ENCODE results near the gene CDH22. TPM values are rescaled to one million over a fixed set of nuclear protein-coding genes. Genes with fewer than 3 reads are reported as not detected.

Gene CDH22
- total RNA-seq, 2 donors from 2014 or later: not detected

- Mint-ChIP-seq H3K4me3 (no peak overlapping the region), H3K9me3 (no peaks in the 10 kb centered on the region), H3K4me1 (ENCODE audit: low read depth in 2 of 2) (no peaks in the 10 kb centered on the region), H3K27me3 (peaks cover 15 to 31% of the 10 kb centered on the region in 2 donors), H3K27ac (no peak overlapping the region), H3K36me3 (no peaks in the 10 kb centered on the region)
- DNase-seq (ENCODE audit: low spot score) (no peak), ATAC-seq (no peak)
Measured at GRCh38 chr20:46237736-46238135, 70.6 kb downstream of the CDH22 start.

- no peaks in the 10 kb centered on the region for H3K36me3 Mint-ChIP-seq
- DNase-seq (ENCODE audit: low spot score): no peak
- no peaks in the 10 kb centered on the region for H3K9me3 Mint-ChIP-seq
- peaks cover 17 to 36% of the 10 kb centered on the region in 2 donors for H3K27me3 Mint-ChIP-seq
- H3K4me1 Mint-ChIP-seq (ENCODE audit: low read depth in 2 of 2): no peaks in the 10 kb centered on the region
- H3K27ac Mint-ChIP-seq: no peak overlapping the region
- ATAC-seq: no peak
- H3K4me3 Mint-ChIP-seq: no peak overlapping the region
Measured at GRCh38 chr20:46237227-46237626, 71.1 kb downstream of the CDH22 start.

DNA sequence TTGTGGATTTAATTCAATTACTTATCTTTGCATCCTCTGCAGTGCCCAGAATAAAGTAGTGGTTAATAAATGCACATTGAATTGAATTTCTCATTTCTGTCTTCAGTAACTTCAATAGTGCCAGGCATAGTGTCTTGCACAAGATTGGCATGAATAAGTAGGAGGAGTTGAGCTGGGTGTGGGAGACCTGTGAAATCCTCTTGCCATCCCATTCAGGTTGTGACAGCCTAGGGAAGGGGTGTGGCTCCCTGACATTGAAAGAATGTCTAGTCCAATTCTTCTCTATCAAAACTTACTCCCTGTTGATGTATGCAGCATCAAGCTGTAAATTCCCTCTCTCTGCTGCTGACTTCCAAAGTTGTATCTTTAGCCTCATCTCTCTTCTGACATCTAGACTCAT lies 73.2 kb downstream of the CDH22 start:
- Mint-ChIP-seq H3K4me1 (ENCODE audit: low read depth in 2 of 2) (no peaks in the 10 kb centered on the region), H3K27me3 (peaks cover 24 to 39% of the 10 kb centered on the region in 2 donors), H3K36me3 (no peaks in the 10 kb centered on the region), H3K4me3 (no peak overlapping the region), H3K9me3 (no peaks in the 10 kb centered on the region), H3K27ac (no peak overlapping the region)
- ATAC-seq (no peak), DNase-seq (ENCODE audit: low spot score) (no peak)

GRCh38 chr20:46233701-46234100 lies 74.6 kb downstream of the CDH22 start:
- Mint-ChIP-seq H3K27me3 (peaks cover 27 to 39% of the 10 kb centered on the region in 2 donors), H3K4me3 (no peak overlapping the region), H3K9me3 (no peaks in the 10 kb centered on the region), H3K36me3 (no peaks in the 10 kb centered on the region), H3K27ac (no peak overlapping the region), H3K4me1 (ENCODE audit: low read depth in 2 of 2) (no peaks in the 10 kb centered on the region)
- DNase-seq (ENCODE audit: low spot score) (no peak), ATAC-seq (no peak)

GRCh38 chr20:46232539-46232938 lies 75.8 kb downstream of the CDH22 start:
- Mint-ChIP-seq H3K27ac (no peak overlapping the region), H3K9me3 (no peaks in the 10 kb centered on the region), H3K27me3 (peaks cover 23 to 39% of the 10 kb centered on the region in 2 donors), H3K4me1 (ENCODE audit: low read depth in 2 of 2) (no peaks in the 10 kb centered on the region), H3K4me3 (no peak overlapping the region), H3K36me3 (no peaks in the 10 kb centered on the region)
- ATAC-seq: no peak
- DNase-seq (ENCODE audit: low spot score): no peak

GRCh38 chr20:46230801-46231282 lies 77.5 kb downstream of the CDH22 start:
- Mint-ChIP-seq H3K4me3 (no peak overlapping the region), H3K27me3 (peaks cover 30 to 49% of the 10 kb centered on the region in 2 donors), H3K9me3 (no peaks in the 10 kb centered on the region), H3K27ac (no peak overlapping the region), H3K36me3 (no peaks in the 10 kb centered on the region), H3K4me1 (ENCODE audit: low read depth in 2 of 2) (peaks cover 0 to 8% of the 10 kb centered on the region in 2 donors)
- DNase-seq (ENCODE audit: low spot score): no peak
- no peak for ATAC-seq

- ATAC-seq (no peak), DNase-seq (ENCODE audit: low spot score) (no peak)
- Mint-ChIP-seq H3K36me3 (no peaks in the 10 kb centered on the region), H3K4me1 (ENCODE audit: low read depth in 2 of 2) (peaks cover 0 to 8% of the 10 kb centered on the region in 2 donors), H3K27me3 (peaks cover 27 to 49% of the 10 kb centered on the region in 2 donors), H3K9me3 (no peaks in the 10 kb centered on the region), H3K27ac (no peak overlapping the region), H3K4me3 (no peak overlapping the region)
Measured at GRCh38 chr20:46230106-46230491, 78.2 kb downstream of the CDH22 start.

DNA sequence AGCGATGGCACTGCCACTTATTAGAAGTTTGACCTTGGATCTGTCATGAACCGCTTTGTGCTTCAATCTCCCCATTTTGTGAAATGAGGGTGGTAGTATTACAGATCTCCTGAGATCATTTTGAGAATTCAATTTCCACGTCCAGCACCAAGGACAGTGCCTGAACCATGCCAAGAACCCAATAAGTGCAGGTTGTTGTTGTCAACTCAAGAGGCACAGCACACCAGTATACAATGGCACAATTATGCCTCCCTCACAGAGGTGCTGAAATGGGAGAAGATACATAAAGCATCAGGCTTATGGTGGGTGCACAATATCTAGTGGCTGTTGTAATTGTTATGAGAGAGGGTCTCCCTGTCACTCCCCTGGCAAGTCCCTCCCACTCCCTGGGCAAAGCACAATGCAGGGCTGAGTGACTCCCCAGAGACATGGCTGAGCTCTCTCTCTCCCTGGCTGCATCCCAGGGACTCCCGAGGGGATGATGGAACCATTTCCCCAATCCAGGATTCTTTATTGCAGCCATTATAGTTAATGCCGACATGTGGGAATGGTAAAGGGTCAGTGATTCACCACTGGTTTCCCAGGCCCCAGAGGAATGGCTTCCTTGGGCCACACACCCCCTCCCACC lies 78.7 kb downstream of the CDH22 start:
- peaks cover 32 to 52% of the 10 kb centered on the region in 2 donors for H3K27me3 Mint-ChIP-seq
- no peak for ATAC-seq
- no peak overlapping the region for H3K27ac Mint-ChIP-seq
- peaks cover 0 to 8% of the 10 kb centered on the region in 2 donors for H3K4me1 Mint-ChIP-seq (ENCODE audit: low read depth in 2 of 2)
- no peak for DNase-seq (ENCODE audit: low spot score)
- H3K9me3 Mint-ChIP-seq: no peaks in the 10 kb centered on the region
- no peak overlapping the region for H3K4me3 Mint-ChIP-seq
- no peaks in the 10 kb centered on the region for H3K36me3 Mint-ChIP-seq

DNA sequence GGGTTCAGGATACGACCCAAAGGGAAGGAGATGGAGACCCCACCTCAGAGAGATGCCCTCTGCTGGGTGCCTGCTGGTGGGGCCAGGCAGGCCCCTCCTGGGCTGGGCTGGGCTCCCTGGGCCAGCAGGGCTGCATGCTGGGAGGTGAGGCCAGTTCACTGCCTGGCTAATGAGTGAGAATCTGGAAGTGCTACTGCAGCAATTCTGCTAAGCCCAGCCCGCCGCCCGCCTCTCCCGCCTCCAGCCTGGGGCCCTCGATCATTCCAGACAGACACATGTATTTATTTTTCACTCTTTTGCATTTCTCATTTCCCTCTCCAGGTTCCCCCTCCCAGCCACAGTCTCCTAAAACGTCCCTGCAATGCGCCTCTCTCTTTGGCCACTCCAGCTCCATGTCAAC lies 79.6 kb downstream of the CDH22 start:
- H3K36me3 Mint-ChIP-seq: no peaks in the 10 kb centered on the region
- no peak overlapping the region for H3K27ac Mint-ChIP-seq
- no peak for ATAC-seq
- no peaks in the 10 kb centered on the region for H3K9me3 Mint-ChIP-seq
- no peak for DNase-seq (ENCODE audit: low spot score)
- no peak overlapping the region for H3K4me3 Mint-ChIP-seq
- peaks cover 0 to 8% of the 10 kb centered on the region in 2 donors for H3K4me1 Mint-ChIP-seq (ENCODE audit: low read depth in 2 of 2)
- H3K27me3 Mint-ChIP-seq: peaks cover 38 to 51% of the 10 kb centered on the region in 2 donors

GRCh38 chr20:46227272-46227767 lies 81.0 kb downstream of the CDH22 start:
- ATAC-seq: no peak
- Mint-ChIP-seq H3K9me3 (no peaks in the 10 kb centered on the region), H3K27me3 (peaks cover 38 to 39% of the 10 kb centered on the region in 2 donors)

GRCh38 chr20:46226602-46227001 lies 81.7 kb downstream of the CDH22 start:
- no peaks in the 10 kb centered on the region for H3K36me3 Mint-ChIP-seq
- H3K4me3 Mint-ChIP-seq: no peak overlapping the region
- H3K4me1 Mint-ChIP-seq (ENCODE audit: low read depth in 2 of 2): peaks cover 0 to 8% of the 10 kb centered on the region in 2 donors
- H3K27ac Mint-ChIP-seq: no peak overlapping the region
- H3K27me3 Mint-ChIP-seq: peaks cover 34 to 35% of the 10 kb centered on the region in 2 donors
- no peaks in the 10 kb centered on the region for H3K9me3 Mint-ChIP-seq
- DNase-seq (ENCODE audit: low spot score) (no peak), ATAC-seq (peak in 1 of 2 donors; percentile 28)

More at GRCh38 chr20:46227272-46227767, 81.0 kb downstream of the CDH22 start:
- DNase-seq (ENCODE audit: low spot score): no peak
- Mint-ChIP-seq H3K36me3 (no peaks in the 10 kb centered on the region), H3K27ac (no peak overlapping the region), H3K4me3 (no peak overlapping the region), H3K4me1 (ENCODE audit: low read depth in 2 of 2) (peaks cover 0 to 8% of the 10 kb centered on the region in 2 donors)

DNA sequence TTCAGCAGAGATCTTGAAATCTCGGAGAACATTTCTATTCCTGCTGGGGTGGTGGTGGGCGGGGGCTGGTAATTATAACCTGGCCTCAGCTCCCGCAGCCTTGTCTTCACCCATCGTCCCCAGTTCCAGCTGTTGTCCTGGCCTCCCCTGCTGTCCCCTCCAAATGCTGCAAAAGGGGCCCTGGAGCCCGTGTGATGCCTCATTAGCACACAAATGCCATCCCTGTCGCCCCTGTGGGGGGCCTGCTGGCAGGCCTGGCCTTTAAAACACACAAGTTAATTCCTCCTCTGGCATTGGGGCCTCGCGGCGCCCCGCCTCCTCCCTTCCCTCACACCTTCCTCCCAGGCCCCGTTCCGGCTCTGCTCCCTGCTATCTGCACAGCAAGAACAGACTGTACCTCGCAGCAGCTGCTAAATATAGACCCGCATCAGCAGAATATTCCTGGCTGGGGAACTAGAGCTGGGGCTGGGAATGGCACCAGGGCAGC lies 85.7 kb downstream of the CDH22 start:
- Mint-ChIP-seq H3K4me3 (no peak overlapping the region), H3K9me3 (no peaks in the 10 kb centered on the region), H3K36me3 (no peaks in the 10 kb centered on the region), H3K27me3 (peaks cover 31 to 35% of the 10 kb centered on the region in 2 donors), H3K4me1 (ENCODE audit: low read depth in 2 of 2) (peaks cover 0 to 8% of the 10 kb centered on the region in 2 donors), H3K27ac (no peak overlapping the region)
- peak in 1 of 2 donors; percentile 12 for ATAC-seq
- no peak for DNase-seq (ENCODE audit: low spot score)

GRCh38 chr20:46221256-46221833 lies 87.0 kb downstream of the CDH22 start:
- no peaks in the 10 kb centered on the region for H3K36me3 Mint-ChIP-seq
- peaks cover 26% of the 10 kb centered on the region in 2 donors for H3K27me3 Mint-ChIP-seq
- H3K4me3 Mint-ChIP-seq: no peak overlapping the region
- no peak overlapping the region for H3K27ac Mint-ChIP-seq
- ATAC-seq (no peak), DNase-seq (ENCODE audit: low spot score) (no peak)
- no peaks in the 10 kb centered on the region for H3K9me3 Mint-ChIP-seq
- no peaks in the 10 kb centered on the region for H3K4me1 Mint-ChIP-seq (ENCODE audit: low read depth in 2 of 2)

DNA sequence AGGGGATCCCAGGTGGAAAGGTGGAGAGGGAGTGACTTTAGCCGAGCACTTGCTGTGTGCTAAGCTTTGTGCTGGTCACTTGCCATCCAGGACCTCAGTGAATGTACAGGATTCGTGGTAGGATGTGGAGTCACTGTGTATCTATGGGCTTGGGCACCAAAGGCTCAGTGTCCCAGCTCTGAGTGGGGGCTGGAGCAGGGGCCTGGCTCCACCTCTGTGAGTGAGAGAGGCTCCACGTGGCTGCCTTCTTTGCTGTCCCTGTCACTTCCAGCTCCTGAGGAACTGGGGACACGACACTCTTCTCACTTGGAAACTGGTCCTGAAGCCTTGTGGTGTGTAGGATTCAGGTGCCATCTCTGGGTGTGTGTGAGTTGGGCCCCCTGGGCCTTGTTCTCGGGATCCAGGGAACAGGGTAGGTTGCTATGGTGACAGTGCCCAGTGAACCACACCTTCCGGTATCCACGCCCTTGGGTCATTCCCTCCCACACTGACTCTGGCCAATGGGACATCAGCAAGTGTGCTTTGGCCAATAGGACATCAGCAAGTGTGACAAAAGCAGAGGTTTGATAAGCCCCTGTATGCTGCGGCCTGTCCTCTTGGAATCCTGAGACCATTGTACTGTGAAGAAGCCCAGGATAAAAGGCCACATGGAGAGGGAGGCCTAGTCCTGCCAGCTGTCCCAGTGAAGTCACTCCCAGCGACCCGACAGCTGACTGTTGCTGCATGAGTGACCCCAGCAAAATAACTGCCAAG lies 87.7 kb downstream of the CDH22 start:
- Mint-ChIP-seq H3K27me3 (peaks cover 19 to 21% of the 10 kb centered on the region in 2 donors), H3K27ac (no peak overlapping the region), H3K36me3 (no peaks in the 10 kb centered on the region), H3K4me3 (no peak overlapping the region), H3K4me1 (ENCODE audit: low read depth in 2 of 2) (no peaks in the 10 kb centered on the region), H3K9me3 (no peaks in the 10 kb centered on the region)
- DNase-seq (ENCODE audit: low spot score): no peak
- ATAC-seq: no peak
